ENCODE measurements around the gene CCNA1. TPM values are rescaled to one million over a fixed set of nuclear protein-coding genes. Genes with fewer than 3 reads are reported as not detected.

Gene CCNA1
- total RNA-seq (2014; rRNA removed; shearing (Covaris generic)): 2.1 and 2.6 TPM in 2 replicates

DNA sequence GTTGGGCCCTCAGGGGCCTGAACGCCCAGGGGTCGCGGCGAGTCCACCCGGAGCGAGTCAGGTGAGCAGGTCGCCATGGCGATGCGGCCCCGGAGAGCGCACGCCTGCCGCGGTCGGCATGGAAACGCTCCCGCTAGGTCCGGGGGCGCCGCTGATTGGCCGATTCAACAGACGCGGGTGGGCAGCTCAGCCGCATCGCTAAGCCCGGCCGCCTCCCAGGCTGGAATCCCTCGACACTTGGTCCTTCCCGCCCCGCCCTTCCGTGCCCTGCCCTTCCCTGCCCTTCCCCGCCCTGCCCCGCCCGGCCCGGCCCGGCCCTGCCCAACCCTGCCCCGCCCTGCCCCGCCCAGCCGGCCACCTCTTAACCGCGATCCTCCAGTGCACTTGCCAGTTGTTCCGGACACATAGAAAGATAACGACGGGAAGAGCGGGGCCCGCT is at the start of gene CCNA1:
CCNA1 (plus strand) TSS at position 390 of the 439 bp plus-strand sequence. CDS start 562 bp downstream, outside the sequence.
- Histone ChIP-seq H3K4me3 (peak within 1 kb of the TSS; percentile 79), H3K4me1 (peaks cover 3% of the 10 kb centered on the region; the same call in 1 of the 2 replicates), H3K36me3 (no peaks in the 10 kb centered on the region), H3K27me3 (no peaks in the 10 kb centered on the region), H3K27ac (no peak within 1 kb of the TSS), H3K9me3 (replicated peaks) (no peaks in the 10 kb centered on the region)
- peak; percentile 73 to 76 for DNase-seq

DNA sequence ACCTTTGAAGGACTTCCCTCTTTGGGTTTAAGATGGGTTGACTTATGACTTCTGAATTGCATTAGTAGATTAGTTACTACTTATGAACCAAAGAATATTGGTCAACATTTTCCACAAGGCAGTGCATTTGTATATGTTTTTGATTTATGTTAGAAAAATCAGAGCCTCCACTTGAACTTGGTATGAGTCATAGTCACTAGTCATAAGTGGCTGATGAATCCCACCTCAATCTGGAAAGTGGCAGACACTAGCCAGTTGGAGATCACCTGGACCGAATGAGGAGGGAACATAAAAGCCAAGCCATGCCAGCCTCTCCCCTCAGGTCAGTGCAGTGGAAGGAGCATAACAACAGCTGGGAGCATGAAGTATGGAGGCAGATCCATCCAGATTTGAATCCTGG is 46.8 kb upstream of the CCNA1 start:
- Histone ChIP-seq H3K27me3 (no peaks in the 10 kb centered on the region), H3K4me3 (no peak overlapping the region), H3K4me1 (peaks cover 4% of the 10 kb centered on the region; the same call in 1 of the 2 replicates), H3K9me3 (replicated peaks) (0 out of 2 replicates have a peak, but pooled peaks cover 5% of the 10 kb centered on the region), H3K27ac (no peak overlapping the region), H3K36me3 (no peaks in the 10 kb centered on the region)
- DNase-seq: no peak

DNA sequence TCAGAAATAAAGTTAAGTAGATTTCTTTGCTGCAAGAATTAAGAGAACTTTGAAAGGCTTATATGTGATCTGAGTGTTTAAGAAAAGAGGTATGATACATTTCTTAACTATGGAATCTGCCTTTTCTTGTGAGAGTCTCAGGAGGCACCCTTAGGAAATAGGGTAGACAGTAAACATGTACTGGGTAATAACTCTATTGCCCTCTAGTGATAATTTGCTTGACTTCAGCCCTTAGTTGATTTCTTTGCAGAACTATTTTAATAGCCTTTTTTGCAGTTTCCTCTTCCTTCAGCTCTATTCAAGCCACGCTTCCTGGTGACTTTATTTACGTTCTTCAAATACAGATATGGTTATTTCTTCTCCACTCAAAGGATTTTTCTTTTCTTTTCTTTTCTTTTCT is 37.0 kb upstream of the CCNA1 start:
- H3K4me1 ChIP-seq: no peaks in the 10 kb centered on the region
- H3K36me3 ChIP-seq: no peaks in the 10 kb centered on the region
- no peak overlapping the region for H3K27ac ChIP-seq
- H3K4me3 ChIP-seq: no peak overlapping the region
- no peaks in the 10 kb centered on the region for H3K9me3 ChIP-seq (replicated peaks)
- peak in 1 of 2 experiments; percentile 39 for DNase-seq
- H3K27me3 ChIP-seq: no peaks in the 10 kb centered on the region

- Histone ChIP-seq H3K4me1 (no peaks in the 10 kb centered on the region), H3K36me3 (no peaks in the 10 kb centered on the region), H3K27me3 (no peaks in the 10 kb centered on the region), H3K4me3 (no peak overlapping the region), H3K27ac (no peak overlapping the region), H3K9me3 (replicated peaks) (no peaks in the 10 kb centered on the region)
- no peak for DNase-seq
Observed at GRCh38 chr13:36405151-36405550, 27.1 kb upstream of the CCNA1 start.

- peaks cover 12% of the 10 kb centered on the region for H3K4me1 ChIP-seq
- H3K27ac ChIP-seq: no peak overlapping the region
- no peaks in the 10 kb centered on the region for H3K36me3 ChIP-seq
- no peaks in the 10 kb centered on the region for H3K27me3 ChIP-seq
- H3K9me3 ChIP-seq (replicated peaks): peaks cover 11% of the 10 kb centered on the region
- no peak overlapping the region for H3K4me3 ChIP-seq
- no peak for DNase-seq
Observed at GRCh38 chr13:36412736-36413135, 19.6 kb upstream of the CCNA1 start.

DNA sequence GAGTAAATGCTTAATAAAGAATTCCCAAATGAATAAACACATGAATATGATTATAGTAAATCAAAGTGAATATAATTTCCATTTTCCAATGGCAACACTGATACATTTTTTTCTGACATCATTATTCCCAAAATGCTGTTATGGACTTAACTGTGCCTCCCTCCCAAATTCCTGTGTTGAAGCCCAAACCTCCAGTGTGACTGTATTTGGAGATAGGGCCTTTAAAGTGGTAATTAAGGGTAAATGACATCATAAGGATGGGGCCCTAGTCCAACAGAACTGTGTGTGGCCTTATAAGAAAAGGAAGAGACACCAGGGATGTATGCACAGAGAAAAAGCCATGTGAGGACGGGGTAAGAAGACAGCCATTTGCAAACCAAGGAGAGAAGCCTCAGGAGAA is 19.1 kb upstream of the CCNA1 start:
- Histone ChIP-seq H3K9me3 (replicated peaks) (peaks cover 11% of the 10 kb centered on the region), H3K27ac (no peak overlapping the region), H3K27me3 (no peaks in the 10 kb centered on the region), H3K36me3 (no peaks in the 10 kb centered on the region), H3K4me1 (peaks cover 13% of the 10 kb centered on the region), H3K4me3 (no peak overlapping the region)
- no peak for DNase-seq

- Histone ChIP-seq H3K27ac (no peak overlapping the region), H3K9me3 (replicated peaks) (peaks cover 11% of the 10 kb centered on the region), H3K4me3 (no peak overlapping the region), H3K36me3 (no peaks in the 10 kb centered on the region), H3K4me1 (peaks cover 23% of the 10 kb centered on the region), H3K27me3 (no peaks in the 10 kb centered on the region)
- no peak for DNase-seq
Observed at GRCh38 chr13:36414461-36414860, 17.8 kb upstream of the CCNA1 start.

GRCh38 chr13:36417331-36417730 is 15.0 kb upstream of the CCNA1 start:
- no peaks in the 10 kb centered on the region for H3K36me3 ChIP-seq
- H3K4me3 ChIP-seq: peak overlapping the region; percentile 37
- DNase-seq: peak in 1 of 2 experiments; percentile 51
- peaks cover 31% of the 10 kb centered on the region for H3K4me1 ChIP-seq
- no peaks in the 10 kb centered on the region for H3K27me3 ChIP-seq
- H3K9me3 ChIP-seq (replicated peaks): peaks cover 11% of the 10 kb centered on the region
- peak overlapping the region; percentile 98 for H3K27ac ChIP-seq

DNA sequence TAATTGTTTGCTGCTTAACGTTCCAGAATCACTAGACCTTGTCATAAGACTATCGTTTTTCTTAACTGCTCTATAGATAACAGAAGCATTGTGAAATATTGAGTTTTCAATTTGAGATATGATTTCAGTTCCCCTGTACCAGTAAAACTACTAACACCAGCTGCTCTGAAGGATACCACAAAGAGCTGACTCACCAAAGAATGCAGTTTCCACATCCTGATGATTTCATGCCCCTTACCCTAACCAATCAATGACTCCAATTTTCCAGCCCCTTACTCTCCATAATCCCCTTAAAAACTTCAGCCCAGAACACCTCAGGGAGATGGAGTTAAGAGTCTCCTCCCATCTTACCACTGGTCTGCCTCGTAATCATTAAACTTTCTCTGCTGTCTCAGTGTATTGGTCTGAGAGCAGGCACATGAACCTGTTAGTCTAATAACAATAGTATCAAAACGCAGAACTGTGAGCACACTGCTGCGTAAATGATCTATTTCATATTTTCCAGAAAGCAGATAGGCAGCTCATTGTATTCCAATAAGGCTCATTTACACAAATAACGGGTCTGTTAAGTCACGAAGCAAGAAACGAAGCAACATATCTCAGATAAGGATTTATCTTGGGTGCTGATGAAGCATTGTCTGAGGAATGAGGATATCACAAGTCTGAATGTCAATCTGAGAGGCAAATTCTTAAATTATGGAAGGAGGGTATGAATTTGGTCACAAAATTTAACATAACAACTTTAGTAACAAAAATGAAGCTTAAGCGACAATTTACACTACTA is 14.1 kb upstream of the CCNA1 start:
- Histone ChIP-seq H3K27ac (peak overlapping the region; percentile 98), H3K9me3 (replicated peaks) (peaks cover 11% of the 10 kb centered on the region), H3K4me1 (peaks cover 31% of the 10 kb centered on the region), H3K4me3 (peak overlapping the region; percentile 37), H3K36me3 (no peaks in the 10 kb centered on the region), H3K27me3 (no peaks in the 10 kb centered on the region)
- peak; percentile 81 to 96 for DNase-seq

DNA sequence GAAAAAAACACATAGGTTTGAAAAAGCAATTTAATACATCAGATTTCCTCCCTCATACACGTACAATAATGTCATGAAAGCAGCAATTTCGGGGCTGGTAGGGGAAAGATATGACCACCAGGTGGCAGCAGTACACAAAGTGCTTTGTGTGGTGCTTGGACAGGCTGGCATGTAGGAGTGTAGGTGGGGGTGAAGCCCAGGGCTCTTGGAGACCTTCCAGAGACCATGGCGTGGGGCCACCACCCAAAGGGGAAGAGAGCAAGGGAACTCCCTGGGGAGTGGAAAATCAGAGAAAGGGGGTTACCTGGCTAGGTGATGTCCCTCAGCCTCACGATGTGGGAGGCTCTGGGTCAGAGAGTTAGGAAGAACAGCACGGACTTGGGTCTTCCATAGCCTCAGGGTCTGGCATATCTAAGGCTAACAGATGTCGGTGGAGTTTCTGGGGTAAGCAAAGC is 11.8 kb upstream of the CCNA1 start:
- H3K27ac ChIP-seq: peak overlapping the region; percentile 42
- peak; percentile 89 to 98 for DNase-seq
- peak overlapping the region; percentile 37 for H3K4me3 ChIP-seq

GRCh38 chr13:36421447-36421846 is 10.8 kb upstream of the CCNA1 start:
- Histone ChIP-seq H3K9me3 (replicated peaks) (no peaks in the 10 kb centered on the region), H3K4me1 (peaks cover 31% of the 10 kb centered on the region), H3K27ac (no peak overlapping the region), H3K27me3 (no peaks in the 10 kb centered on the region), H3K4me3 (no peak overlapping the region), H3K36me3 (no peaks in the 10 kb centered on the region)
- peak in 1 of 2 experiments; percentile 15 for DNase-seq

More for the DNA sequence above, 11.8 kb upstream of the CCNA1 start:
- no peaks in the 10 kb centered on the region for H3K36me3 ChIP-seq
- H3K4me1 ChIP-seq: peaks cover 31% of the 10 kb centered on the region
- no peaks in the 10 kb centered on the region for H3K27me3 ChIP-seq
- peaks cover 4% of the 10 kb centered on the region; the same call in 1 of the 2 replicates for H3K9me3 ChIP-seq (replicated peaks)

DNA sequence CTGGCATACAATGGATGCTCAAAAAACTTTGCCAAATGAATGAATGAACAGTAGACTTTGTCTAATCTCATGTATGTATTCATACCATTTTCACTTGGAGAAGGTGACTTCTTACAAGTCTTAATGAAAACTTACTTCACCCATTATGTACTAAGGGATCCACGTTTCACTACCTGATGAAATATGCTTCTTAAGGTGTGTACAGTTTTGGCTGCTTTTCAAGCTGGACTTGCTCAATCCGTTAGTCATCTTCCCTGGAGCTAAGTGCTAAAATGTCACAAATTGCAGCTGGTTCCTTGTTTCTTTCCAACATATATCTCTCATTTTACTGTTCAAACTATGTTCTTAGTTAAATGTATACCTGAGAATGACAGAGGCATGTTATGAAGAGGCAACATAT is 4.2 kb upstream of the CCNA1 start:
- Histone ChIP-seq H3K9me3 (replicated peaks) (no peaks in the 10 kb centered on the region), H3K27me3 (no peaks in the 10 kb centered on the region), H3K4me3 (no peak overlapping the region), H3K27ac (no peak overlapping the region), H3K4me1 (peaks cover 3% of the 10 kb centered on the region; the same call in 1 of the 2 replicates), H3K36me3 (no peaks in the 10 kb centered on the region)
- no peak for DNase-seq

DNA sequence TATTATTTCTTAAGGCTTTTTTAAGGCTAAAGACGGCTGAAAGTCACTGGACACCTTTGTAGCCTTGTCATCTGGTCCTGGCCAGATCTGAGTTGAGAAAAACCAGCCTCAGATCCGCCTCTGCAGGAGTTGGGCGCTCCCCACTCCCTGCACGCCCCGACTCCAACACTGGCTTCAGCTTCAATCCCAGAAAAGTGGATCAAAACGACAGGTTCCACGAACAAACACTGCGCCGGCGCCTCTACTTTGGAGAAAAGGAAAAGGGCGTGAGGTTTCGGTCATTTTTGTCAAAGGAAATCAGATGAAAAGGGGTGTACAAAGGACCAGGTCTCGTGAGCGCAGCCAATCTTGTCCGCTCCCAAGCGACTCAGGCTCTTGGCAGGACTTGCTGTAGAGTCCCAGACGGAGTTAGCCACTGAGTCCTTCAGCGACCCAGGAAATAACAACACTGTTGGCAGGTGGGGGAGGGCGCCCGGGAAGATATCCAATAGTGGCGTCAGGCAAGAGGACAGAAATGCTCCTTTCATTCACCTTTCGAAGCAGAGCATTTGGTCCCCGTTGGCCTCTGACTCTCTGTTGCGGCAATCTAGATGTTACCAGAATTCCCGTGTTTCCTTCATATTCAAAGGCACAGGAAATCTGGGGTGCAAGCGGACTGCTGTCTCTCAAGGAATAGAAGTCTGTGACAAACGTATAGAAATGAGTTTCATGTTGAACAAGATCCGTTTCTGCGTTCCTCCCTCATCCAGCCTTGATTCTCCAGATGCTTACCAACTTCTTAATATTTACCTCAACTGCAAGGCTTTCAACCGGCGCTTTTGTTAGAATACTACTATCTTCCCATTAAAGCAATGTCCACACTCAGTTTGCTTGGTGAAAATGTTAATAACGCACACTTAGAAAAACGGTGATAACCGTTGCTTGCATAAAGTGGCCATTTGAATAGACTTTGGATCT is 1.8 kb upstream of the CCNA1 start:
- H3K27me3 ChIP-seq: no peaks in the 10 kb centered on the region
- DNase-seq: no peak

GRCh38 chr13:36431204-36432105 is 840 bp upstream of the CCNA1 start:
- DNase-seq: peak in 1 of 2 experiments; percentile 19
- Histone ChIP-seq H3K27me3 (no peaks in the 10 kb centered on the region), H3K4me3 (peak overlapping the region; percentile 79), H3K27ac (no peak overlapping the region), H3K9me3 (replicated peaks) (no peaks in the 10 kb centered on the region), H3K36me3 (no peaks in the 10 kb centered on the region), H3K4me1 (peaks cover 3% of the 10 kb centered on the region; the same call in 1 of the 2 replicates)

More for the DNA sequence above, 1.8 kb upstream of the CCNA1 start:
- H3K36me3 ChIP-seq: no peaks in the 10 kb centered on the region
- H3K27ac ChIP-seq: no peak overlapping the region
- H3K9me3 ChIP-seq (replicated peaks): no peaks in the 10 kb centered on the region
- H3K4me3 ChIP-seq: no peak overlapping the region; the same call in 1 of the 2 replicates
- peaks cover 3% of the 10 kb centered on the region; the same call in 1 of the 2 replicates for H3K4me1 ChIP-seq
